OCI-LY3 (cell line): ENCODE measurements around the gene ZNF764.

Source experiments
- EZH2phosphoT487 ChIP-seq: fragments of 200-600 bp; shearing (Covaris generic); IDR thresholded peaks from 2 replicates; pipeline ENCODE4 v1.6.1; 2018; ENCODE audit warnings: antibody characterized with exemption, mixed run types, low read depth
- TF ChIP-seq, protein P1 (sequence below): fragments of 200-600, 300-600 bp; sonication (generic); IDR thresholded peaks from 2 replicates; pipeline ENCODE4 v1.5.1; 2014; ENCODE audit warnings: antibody characterized with exemption, low read length, low read depth

DNA sequence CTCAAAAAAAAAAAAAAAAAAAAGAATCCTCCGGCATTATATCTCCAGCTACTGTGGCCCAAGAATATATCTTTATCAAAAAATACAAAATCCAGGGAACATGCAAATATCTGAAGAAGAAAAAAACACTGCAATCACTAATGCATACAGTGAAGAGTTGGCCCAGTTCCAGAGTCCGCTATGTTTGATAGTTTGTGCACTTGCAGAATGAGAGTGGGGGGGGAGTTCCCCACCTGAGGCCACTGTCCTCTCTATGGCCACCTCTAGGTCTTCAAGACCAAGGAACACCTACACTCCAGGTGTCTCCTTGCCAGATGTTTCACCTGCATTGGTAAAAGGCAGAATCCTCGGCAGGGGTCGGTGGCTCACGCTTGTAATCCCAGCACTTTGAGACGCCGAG is 23.3 kb upstream of the ZNF764 start:
- TF ChIP-seq, protein P1, sequence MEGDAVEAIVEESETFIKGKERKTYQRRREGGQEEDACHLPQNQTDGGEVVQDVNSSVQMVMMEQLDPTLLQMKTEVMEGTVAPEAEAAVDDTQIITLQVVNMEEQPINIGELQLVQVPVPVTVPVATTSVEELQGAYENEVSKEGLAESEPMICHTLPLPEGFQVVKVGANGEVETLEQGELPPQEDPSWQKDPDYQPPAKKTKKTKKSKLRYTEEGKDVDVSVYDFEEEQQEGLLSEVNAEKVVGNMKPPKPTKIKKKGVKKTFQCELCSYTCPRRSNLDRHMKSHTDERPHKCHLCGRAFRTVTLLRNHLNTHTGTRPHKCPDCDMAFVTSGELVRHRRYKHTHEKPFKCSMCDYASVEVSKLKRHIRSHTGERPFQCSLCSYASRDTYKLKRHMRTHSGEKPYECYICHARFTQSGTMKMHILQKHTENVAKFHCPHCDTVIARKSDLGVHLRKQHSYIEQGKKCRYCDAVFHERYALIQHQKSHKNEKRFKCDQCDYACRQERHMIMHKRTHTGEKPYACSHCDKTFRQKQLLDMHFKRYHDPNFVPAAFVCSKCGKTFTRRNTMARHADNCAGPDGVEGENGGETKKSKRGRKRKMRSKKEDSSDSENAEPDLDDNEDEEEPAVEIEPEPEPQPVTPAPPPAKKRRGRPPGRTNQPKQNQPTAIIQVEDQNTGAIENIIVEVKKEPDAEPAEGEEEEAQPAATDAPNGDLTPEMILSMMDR = no peak
- no peak for TF ChIP-seq EZH2phosphoT487
